ENCODE measurements around the gene CAB39L.

DNA sequence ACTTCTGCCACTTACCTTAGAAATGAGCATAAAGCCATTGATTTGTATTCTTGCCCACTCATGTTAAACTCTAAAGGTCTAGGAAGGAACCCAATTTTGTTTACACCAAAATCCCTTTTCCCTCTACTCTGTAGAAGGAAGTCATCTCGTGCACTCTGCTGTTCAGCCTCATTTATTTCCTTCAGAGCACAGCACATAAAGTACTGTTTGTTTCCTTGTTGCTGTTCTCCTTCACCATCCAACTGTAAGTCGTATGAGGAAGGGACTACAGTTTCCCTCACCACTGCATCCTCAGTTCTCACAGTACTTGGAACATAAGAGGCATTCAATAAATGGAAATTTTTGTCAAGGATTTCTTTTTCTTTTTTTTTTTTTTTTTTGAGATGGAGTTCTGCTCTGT is 171.6 kb downstream of the CAB39L start:
- no peak for TF ChIP-seq EZH2 (IDR thresholded peaks at IDR 0.05; ENCODE audit: insufficient read depth, poor library complexity, severe bottlenecking)
- no peak for TF ChIP-seq EZH2phosphoT487 (IDR thresholded peaks at IDR 0.05; ENCODE audit: insufficient read depth, low read depth)

Data from GM23248 (cell line).